Smooth muscle cell (in vitro differentiated cells): Measurements from ENCODE around the gene PDCD1. TPM values are rescaled to one million over a fixed set of nuclear protein-coding genes. Genes with fewer than 3 reads are reported as not detected.

Experiments used
- DNase-seq: peaks from one replicate; lab custom pipeline; 2025; ENCODE audit not compliant: unreplicated experiment; lab: John Stamatoyannopoulos, UW
- H2AFZ ChIP-seq: fragments of 200-600 bp; sonication (generic); 2 replicates; pipeline ENCODE4 v1.6.0; 2016; ENCODE audit warnings: antibody characterized with exemption, low read depth, mild to moderate bottlenecking
- H3F3A ChIP-seq: fragments of 200-600 bp; sonication (generic); 2 replicates; pipeline ENCODE4 v1.6.0; 2017; ENCODE audit warnings: antibody characterized with exemption, low read depth
- H3K27ac ChIP-seq: fragments of 200-600 bp; sonication (generic); 2 replicates; pipeline ENCODE4 v1.5.1; 2016; ENCODE audit warnings: low read depth, mild to moderate bottlenecking
- H3K27me3 ChIP-seq: fragments of 200-600 bp; sonication (generic); 2 replicates; pipeline ENCODE4 v1.6.1; 2016; ENCODE audit warnings: low read depth, mild to moderate bottlenecking
- H3K36me3 ChIP-seq: fragments of 200-600 bp; sonication (generic); 2 replicates; pipeline ENCODE4 v1.5.1; 2016; ENCODE audit warnings: low read depth
- H3K4me1 ChIP-seq: fragments of 200-600 bp; sonication (generic); 2 replicates; pipeline ENCODE4 v1.5.1; 2016; ENCODE audit warnings: low read depth
- H3K4me2 ChIP-seq: fragments of 200-600 bp; sonication (generic); 2 replicates; pipeline ENCODE4 v1.6.0; 2016; ENCODE audit warnings: mild to moderate bottlenecking
- H3K4me3 ChIP-seq: fragments of 200-600 bp; sonication (generic); 2 replicates; pipeline ENCODE4 v1.5.1; 2016; ENCODE audit warnings: mild to moderate bottlenecking
- H3K79me2 ChIP-seq: fragments of 200-600 bp; sonication (generic); 2 replicates; pipeline ENCODE4 v1.6.0; 2016; ENCODE audit warnings: low read depth, mild to moderate bottlenecking
- H3K9ac ChIP-seq: fragments of 200-600 bp; sonication (generic); 2 replicates; pipeline ENCODE4 v1.6.0; 2016; ENCODE audit warnings: low read depth
- H3K9me3 ChIP-seq: fragments of 200-600 bp; sonication (generic); replicated peaks from 2 replicates; pipeline ENCODE4 v1.5.1; 2016; ENCODE audit warnings: low read depth
- H4K20me1 ChIP-seq: fragments of 200-600 bp; sonication (generic); 2 replicates; pipeline ENCODE4 v1.6.0; 2016; ENCODE audit warnings: low read depth
- CTCF ChIP-seq: fragments of 200-600 bp; sonication (generic); IDR thresholded peaks from 2 replicates; pipeline ENCODE4 v1.5.1; 2017; ENCODE audit warnings: borderline replicate concordance, mild to moderate bottlenecking, antibody characterized with exemption; ENCODE audit not compliant: insufficient read depth, poor library complexity, severe bottlenecking
- WGBS: methylation state at CpG from one replicate; pipeline ENCODE4 v1.1.7; 2016; ENCODE audit warnings: low lambda C conversion rate; 5-methylcytosine and 5-hydroxymethylcytosine counted together
- polyA plus RNA-seq: library from polyadenylated mRNA; unstranded; fragments of >200 nt; fragmentation: Nextera tagmentation; extraction: Ambion mirVana; gene quantifications from 2 replicates; pipeline ENCODE4 v1.2.1, GENCODE V29; 2016
- total RNA-seq: library from RNA; depleted of rRNA; stranded (reverse); fragments of >200 nt; gene quantifications from 2 replicates; pipeline ENCODE4 v1.2.3, GENCODE V29; 2014

PDCD1 gene
- total and polyA plus RNA-seq, 2 experiments from 2014 or later: not detected

- no peak overlapping the region for H3K27ac ChIP-seq
- peaks cover 8% of the 10 kb centered on the region for H3K4me1 ChIP-seq
- no peaks in the 10 kb centered on the region for H3K36me3 ChIP-seq
- no peaks in the 10 kb centered on the region for H3K27me3 ChIP-seq
- peak overlapping the region; percentile 48 for H3K4me3 ChIP-seq
- H3K4me2 ChIP-seq: peak overlapping the region; percentile 82
- H3K79me2 ChIP-seq: no peaks in the 10 kb centered on the region
- H3K9ac ChIP-seq: no peak overlapping the region
- no peak for TF ChIP-seq CTCF
- H2AFZ ChIP-seq: no peak overlapping the region
- no peaks in the 10 kb centered on the region for H3K9me3 ChIP-seq
- WGBS: 72% methylated on average over 32 of the region's 35 CpGs
- no peak for DNase-seq
- no peaks in the 10 kb centered on the region for H4K20me1 ChIP-seq
- no peaks in the 10 kb centered on the region for H3F3A ChIP-seq
These were observed 54.1 kb downstream of the PDCD1 start for GRCh38 chr2:241804326-241805229.

GRCh38 chr2:241803387-241804325 lies 55.0 kb downstream of the PDCD1 start:
- H3K9ac ChIP-seq: no peak overlapping the region
- no peak overlapping the region for H3K27ac ChIP-seq

GRCh38 chr2:241802421-241803318 lies 56.0 kb downstream of the PDCD1 start:
- no peak overlapping the region for H3K9ac ChIP-seq
- no peaks in the 10 kb centered on the region for H4K20me1 ChIP-seq
- H3K27me3 ChIP-seq: no peaks in the 10 kb centered on the region
- no peaks in the 10 kb centered on the region for H3K9me3 ChIP-seq
- no peak overlapping the region for H3K27ac ChIP-seq
- no peaks in the 10 kb centered on the region for H3K79me2 ChIP-seq
- DNase-seq: no peak
- peak overlapping the region; percentile 82 for H3K4me2 ChIP-seq
- H3F3A ChIP-seq: no peaks in the 10 kb centered on the region
- no peak for TF ChIP-seq CTCF
- H3K4me1 ChIP-seq: peaks cover 5% of the 10 kb centered on the region
- no peak overlapping the region for H3K4me3 ChIP-seq
- H3K36me3 ChIP-seq: no peaks in the 10 kb centered on the region
- WGBS: 85% methylated on average over 23 of the region's 32 CpGs
- H2AFZ ChIP-seq: no peak overlapping the region

More at GRCh38 chr2:241803387-241804325, 55.0 kb downstream of the PDCD1 start:
- H3K4me3 ChIP-seq: peak overlapping the region; percentile 48
- H3K27me3 ChIP-seq: no peaks in the 10 kb centered on the region
- peaks cover 8% of the 10 kb centered on the region for H3K4me1 ChIP-seq
- 44% methylated on average over 91 of the region's 109 CpGs for WGBS
- peak overlapping the region; percentile 82 for H3K4me2 ChIP-seq
- no peaks in the 10 kb centered on the region for H3F3A ChIP-seq
- no peaks in the 10 kb centered on the region for H4K20me1 ChIP-seq
- no peaks in the 10 kb centered on the region for H3K36me3 ChIP-seq
- H3K79me2 ChIP-seq: no peaks in the 10 kb centered on the region
- no peaks in the 10 kb centered on the region for H3K9me3 ChIP-seq
- DNase-seq: no peak
- TF ChIP-seq CTCF: no peak
- no peak overlapping the region for H2AFZ ChIP-seq
